Stimulated activated CD8-positive, alpha-beta memory T cell treated with anti-CD3 and anti-CD28 coated beads, Interleukin-12 subunit alpha, Interleukin-12 subunit beta, amount 100 ng/mL, for 4 hours (primary cell): ENCODE measurements around the gene ST7.
"Not testable (repeated sequence)": the region's sequence is repeated elsewhere in the genome, so short reads cannot be mapped to it uniquely, and the experiment has no call there.

Experiments
- DNase-seq: peaks from one replicate; pipeline ENCODE4 v3.0.0-alpha.2; 2020; ENCODE audit warnings: low read depth

Gene ST7

GRCh38 chr7:116950889-116951351, 2.4 kb upstream of the ST7 start:
- DNase-seq: no peak

GRCh38 chr7:116951366-116952292, 1.7 kb upstream of the ST7 start:
- no peak for DNase-seq

GRCh38 chr7:116952635-116953371, 498 bp upstream of the ST7 start:
- DNase-seq: no peak

GRCh38 chr7:116953906-116954838, 871 bp downstream of the ST7 start:
- no peak for DNase-seq

GRCh38 chr7:116955340-116955739, 2.0 kb downstream of the ST7 start:
- DNase-seq: no peak

GRCh38 chr7:116955801-116956476, 2.6 kb downstream of the ST7 start:
- DNase-seq: no peak

GRCh38 chr7:116956477-116956804, 3.1 kb downstream of the ST7 start:
- no peak for DNase-seq

GRCh38 chr7:116957874-116958273, 4.6 kb downstream of the ST7 start:
- no peak for DNase-seq

- DNase-seq: not testable (repeated sequence)
Measured at GRCh38 chr7:116961966-116962673, 8.8 kb downstream of the ST7 start.

GRCh38 chr7:116963234-116963633, 9.9 kb downstream of the ST7 start:
- no peak for DNase-seq

- no peak for DNase-seq
Measured at GRCh38 chr7:116966601-116967000, 13.3 kb downstream of the ST7 start.

- DNase-seq: no peak
Measured at GRCh38 chr7:116967254-116967922, 14.1 kb downstream of the ST7 start.

- no peak for DNase-seq
Measured at GRCh38 chr7:116967983-116968382, 14.7 kb downstream of the ST7 start.

GRCh38 chr7:116968631-116969030, 15.3 kb downstream of the ST7 start:
- no peak for DNase-seq

- no peak for DNase-seq
Measured at GRCh38 chr7:116969371-116969902, 16.1 kb downstream of the ST7 start.

GRCh38 chr7:116970238-116970910, 17.1 kb downstream of the ST7 start:
- no peak for DNase-seq

GRCh38 chr7:116971153-116971552, 17.9 kb downstream of the ST7 start:
- DNase-seq: not testable (repeated sequence)

GRCh38 chr7:116971869-116972268, 18.6 kb downstream of the ST7 start:
- DNase-seq: no peak

- not testable (repeated sequence) for DNase-seq
Measured at GRCh38 chr7:116975024-116975423, 21.7 kb downstream of the ST7 start.
